ENCODE data around the gene TBKBP1. TPM values are rescaled to one million over a fixed set of nuclear protein-coding genes. Genes with fewer than 3 reads are reported as not detected.
A peak's percentile ranks its signal among the peaks of the same experiment; 100 is the strongest.

TBKBP1 gene
- total RNA-seq, 2 donors from 2014 or later = 13.1 to 22.6 TPM

GRCh38 chr17:47718634-47719405, 24.9 kb downstream of the TBKBP1 start:
- no peak for DNase-seq (ENCODE audit: low spot score)
- Mint-ChIP-seq H3K4me3 (peak overlapping the region; percentile 89), H3K36me3 (no peaks in the 10 kb centered on the region), H3K9me3 (no peaks in the 10 kb centered on the region), H3K27me3 (no peaks in the 10 kb centered on the region), H3K27ac (peak overlapping the region; percentile 92 to 97), H3K4me1 (ENCODE audit: low read depth in 2 of 2) (peaks cover 92 to 94% of the 10 kb centered on the region in 2 donors)
- no peak for ATAC-seq

DNA sequence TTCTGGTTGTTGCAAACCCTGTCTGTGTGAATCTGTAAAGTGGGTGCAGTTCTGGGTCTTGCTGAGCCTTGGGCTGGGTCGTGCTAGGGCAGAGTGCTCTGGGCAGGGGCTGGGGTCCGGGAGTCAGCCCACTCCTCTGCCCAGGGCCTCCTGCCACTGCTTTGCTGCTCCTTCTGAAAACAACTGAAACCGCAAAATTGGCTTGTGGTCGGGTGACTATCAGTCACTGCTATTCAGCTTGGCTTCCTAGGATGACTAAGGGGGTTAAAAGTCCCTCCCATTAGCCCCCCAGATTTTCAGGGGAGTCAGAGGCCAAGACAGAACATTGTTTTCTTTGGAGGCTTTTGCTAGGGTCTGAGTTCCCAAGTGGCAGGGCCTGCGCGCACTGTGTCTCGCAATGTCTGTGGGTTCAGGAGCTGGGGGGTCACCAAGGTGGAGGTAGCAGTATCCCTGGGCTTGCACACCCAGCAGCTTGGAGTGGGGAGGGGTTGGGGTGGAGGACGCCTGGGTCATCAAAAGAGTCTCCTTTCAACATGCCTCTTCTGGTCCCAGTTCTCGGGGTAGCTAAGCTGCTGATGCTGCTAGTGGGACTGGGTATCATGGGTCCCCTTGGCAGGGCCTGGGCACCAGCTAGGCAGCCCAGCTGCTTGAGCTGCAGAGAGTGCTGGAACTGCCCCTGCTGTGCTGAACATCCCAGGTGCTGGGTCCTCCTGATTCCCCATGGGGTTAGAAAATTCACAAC, 25.6 kb downstream of the TBKBP1 start:
- ATAC-seq = peak; percentile 30 to 59
- H3K4me1 Mint-ChIP-seq (ENCODE audit: low read depth in 2 of 2) = peaks cover 92 to 94% of the 10 kb centered on the region in 2 donors
- H3K27me3 Mint-ChIP-seq = no peaks in the 10 kb centered on the region
- no peaks in the 10 kb centered on the region for H3K36me3 Mint-ChIP-seq
- H3K9me3 Mint-ChIP-seq = no peaks in the 10 kb centered on the region
- peak overlapping the region; percentile 92 to 97 for H3K27ac Mint-ChIP-seq
- peak overlapping the region; percentile 89 for H3K4me3 Mint-ChIP-seq
- DNase-seq (ENCODE audit: low spot score) = peak; percentile 85

GRCh38 chr17:47720196-47720595, 26.2 kb downstream of the TBKBP1 start:
- Mint-ChIP-seq H3K4me3 (peak overlapping the region; percentile 89), H3K4me1 (ENCODE audit: low read depth in 2 of 2) (peaks cover 94 to 95% of the 10 kb centered on the region in 2 donors), H3K27ac (peak overlapping the region; percentile 92 to 97), H3K9me3 (no peaks in the 10 kb centered on the region), H3K36me3 (no peaks in the 10 kb centered on the region), H3K27me3 (no peaks in the 10 kb centered on the region)
- ATAC-seq (no peak), DNase-seq (ENCODE audit: low spot score) (no peak)

- DNase-seq (ENCODE audit: low spot score) (peak; percentile 99), ATAC-seq (peak; percentile 85 to 91)
- Mint-ChIP-seq H3K4me1 (ENCODE audit: low read depth in 2 of 2) (peaks cover 94 to 95% of the 10 kb centered on the region in 2 donors), H3K36me3 (no peaks in the 10 kb centered on the region), H3K27ac (peak overlapping the region; percentile 92 to 97), H3K9me3 (no peaks in the 10 kb centered on the region), H3K27me3 (no peaks in the 10 kb centered on the region), H3K4me3 (peak overlapping the region; percentile 89)
These were observed 27.0 kb downstream of the TBKBP1 start for GRCh38 chr17:47720754-47721533.

DNA sequence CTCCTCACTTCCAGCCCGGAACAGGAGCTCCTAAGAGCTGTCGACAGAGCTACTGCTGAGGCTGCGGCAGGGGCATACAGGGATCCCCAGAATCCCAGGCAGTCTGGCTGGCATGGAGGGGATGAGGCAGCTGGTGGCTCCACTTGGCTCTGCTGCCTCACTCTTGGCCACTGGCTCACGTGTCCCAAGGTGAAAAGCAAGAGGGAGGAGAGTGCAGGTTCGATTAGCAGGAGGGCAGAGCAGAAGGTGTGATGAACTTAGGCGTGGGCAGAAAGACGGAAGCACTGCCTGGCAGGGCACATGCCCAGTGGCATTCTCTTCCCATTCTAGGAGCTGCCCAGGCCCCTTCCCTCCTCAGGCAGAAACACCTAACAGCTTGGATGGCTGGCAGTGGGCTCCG, 27.8 kb downstream of the TBKBP1 start:
- ATAC-seq (no peak), DNase-seq (ENCODE audit: low spot score) (no peak)
- Mint-ChIP-seq H3K27ac (peak overlapping the region; percentile 92 to 97), H3K9me3 (no peaks in the 10 kb centered on the region), H3K27me3 (no peaks in the 10 kb centered on the region), H3K4me1 (ENCODE audit: low read depth in 2 of 2) (peaks cover 95% of the 10 kb centered on the region in 2 donors), H3K4me3 (peak overlapping the region; percentile 89), H3K36me3 (no peaks in the 10 kb centered on the region)

GRCh38 chr17:47724705-47725104, 30.7 kb downstream of the TBKBP1 start:
- no peaks in the 10 kb centered on the region for H3K9me3 Mint-ChIP-seq
- H3K4me1 Mint-ChIP-seq (ENCODE audit: low read depth in 2 of 2) = peaks cover 93 to 94% of the 10 kb centered on the region in 2 donors
- no peak for ATAC-seq
- DNase-seq (ENCODE audit: low spot score) = no peak
- peak overlapping the region; percentile 80 for H3K4me3 Mint-ChIP-seq
- no peaks in the 10 kb centered on the region for H3K27me3 Mint-ChIP-seq
- no peaks in the 10 kb centered on the region for H3K36me3 Mint-ChIP-seq
- H3K27ac Mint-ChIP-seq = peak overlapping the region; percentile 92 to 97

- Mint-ChIP-seq H3K4me1 (ENCODE audit: low read depth in 2 of 2) (peaks cover 93% of the 10 kb centered on the region in 2 donors), H3K27me3 (no peaks in the 10 kb centered on the region), H3K9me3 (no peaks in the 10 kb centered on the region), H3K27ac (peak overlapping the region; percentile 92 to 97), H3K36me3 (no peaks in the 10 kb centered on the region), H3K4me3 (peak overlapping the region; percentile 80)
- ATAC-seq (peak in 1 of 2 donors; percentile 43), DNase-seq (ENCODE audit: low spot score) (no peak)
These were observed 31.6 kb downstream of the TBKBP1 start for GRCh38 chr17:47725446-47726111.

DNA sequence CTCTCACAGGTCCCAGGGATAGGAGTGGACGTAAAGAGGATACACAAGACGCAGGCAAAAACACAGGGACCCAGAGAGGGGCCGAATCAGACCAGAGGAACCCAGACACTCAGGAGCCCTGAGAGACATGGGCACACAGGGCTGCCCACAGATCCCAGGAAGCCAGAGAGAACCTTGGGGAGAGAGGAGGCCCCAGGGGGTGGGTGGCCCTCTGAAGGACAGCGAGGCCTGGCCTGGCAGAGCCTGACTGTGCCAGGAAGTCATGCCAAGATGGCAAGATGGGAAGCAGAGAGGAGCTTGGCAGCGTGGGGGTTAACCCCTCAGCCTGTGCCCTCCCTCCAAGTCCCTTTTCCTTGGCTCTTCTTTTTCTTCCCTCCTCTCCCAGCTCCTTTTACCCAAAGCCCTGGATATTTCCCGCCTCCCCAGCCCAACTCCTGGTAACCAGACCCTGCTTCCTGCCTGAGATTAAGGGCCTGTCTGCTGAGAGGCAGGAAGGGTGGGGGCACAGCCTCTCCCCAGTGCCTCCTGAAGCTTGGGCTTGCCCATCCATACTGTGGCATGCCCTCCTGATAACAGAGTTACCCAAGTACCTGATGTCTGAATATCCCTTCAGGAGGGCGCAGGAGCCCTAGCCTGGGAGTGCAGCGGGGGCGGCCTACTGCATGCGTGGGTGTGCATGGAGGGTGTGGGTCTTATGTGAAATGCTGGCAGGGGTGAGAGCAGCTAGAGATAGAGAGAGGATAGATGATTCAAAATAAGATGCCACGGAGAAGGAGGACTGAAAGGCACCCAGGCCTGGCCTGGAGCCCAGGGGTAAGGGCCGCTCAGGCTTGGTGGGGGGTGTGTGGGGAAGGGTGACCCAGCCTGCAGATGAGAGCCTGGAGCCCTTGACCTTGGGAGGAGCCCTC, 33.1 kb downstream of the TBKBP1 start:
- DNase-seq (ENCODE audit: low spot score) (peak; percentile 41), ATAC-seq (no peak)
- H3K4me1 Mint-ChIP-seq (ENCODE audit: low read depth in 2 of 2) = peaks cover 93 to 95% of the 10 kb centered on the region in 2 donors
- H3K4me3 Mint-ChIP-seq = peak overlapping the region; percentile 80
- no peaks in the 10 kb centered on the region for H3K9me3 Mint-ChIP-seq
- no peaks in the 10 kb centered on the region for H3K27me3 Mint-ChIP-seq
- peak overlapping the region; percentile 92 to 97 for H3K27ac Mint-ChIP-seq
- no peaks in the 10 kb centered on the region for H3K36me3 Mint-ChIP-seq

GRCh38 chr17:47727704-47728036, 33.7 kb downstream of the TBKBP1 start:
- ATAC-seq = no peak
- Mint-ChIP-seq H3K9me3 (no peaks in the 10 kb centered on the region), H3K36me3 (no peaks in the 10 kb centered on the region), H3K4me1 (ENCODE audit: low read depth in 2 of 2) (peaks cover 93 to 98% of the 10 kb centered on the region in 2 donors), H3K27ac (peak overlapping the region; percentile 92 to 97), H3K4me3 (peak overlapping the region; percentile 96), H3K27me3 (no peaks in the 10 kb centered on the region)
- DNase-seq (ENCODE audit: low spot score) = peak; percentile 55

DNA sequence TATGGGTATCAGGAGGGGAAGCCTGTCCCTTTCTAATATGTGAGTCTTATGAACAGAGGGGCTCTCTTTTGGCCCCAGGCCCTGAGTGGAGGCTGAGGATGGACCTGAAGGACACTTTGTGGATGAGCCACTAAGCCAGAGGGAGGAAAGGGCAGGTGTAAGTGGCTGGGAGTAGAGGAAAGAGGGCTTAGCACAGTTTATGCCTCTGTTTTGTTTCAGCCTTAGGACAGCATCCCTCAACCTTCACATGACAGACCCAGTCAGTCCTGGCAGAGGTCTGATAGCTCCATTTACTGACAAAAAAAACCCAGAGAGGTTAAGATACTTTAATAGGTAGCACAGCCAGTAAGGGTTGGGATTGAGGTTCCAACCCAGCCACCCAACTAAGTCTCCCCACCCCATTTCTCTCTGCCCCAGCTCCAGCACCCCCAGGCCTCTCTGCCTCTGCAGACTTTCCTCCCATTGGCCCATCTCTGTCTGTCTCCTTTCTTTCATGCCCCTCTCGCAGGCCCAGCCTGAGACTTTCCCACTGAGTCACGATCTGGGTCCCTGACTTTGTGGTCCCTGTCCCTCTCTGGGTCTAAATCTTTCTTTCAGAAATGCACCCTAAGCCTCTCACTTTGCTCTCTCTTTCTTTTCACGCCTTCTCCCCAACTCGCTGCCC, 34.4 kb downstream of the TBKBP1 start:
- DNase-seq (ENCODE audit: low spot score) (peak; percentile 61), ATAC-seq (no peak)
- Mint-ChIP-seq H3K36me3 (no peaks in the 10 kb centered on the region), H3K4me1 (ENCODE audit: low read depth in 2 of 2) (peaks cover 89 to 93% of the 10 kb centered on the region in 2 donors), H3K4me3 (peak overlapping the region; percentile 96), H3K27me3 (no peaks in the 10 kb centered on the region), H3K9me3 (no peaks in the 10 kb centered on the region), H3K27ac (peak overlapping the region; percentile 92 to 97)

GRCh38 chr17:47729476-47729875, 35.5 kb downstream of the TBKBP1 start:
- Mint-ChIP-seq H3K4me1 (ENCODE audit: low read depth in 2 of 2) (peaks cover 77 to 81% of the 10 kb centered on the region in 2 donors), H3K4me3 (peak overlapping the region; percentile 96), H3K27me3 (no peaks in the 10 kb centered on the region), H3K36me3 (peaks cover 6% of the 10 kb centered on the region), H3K27ac (peak overlapping the region; percentile 92 to 97), H3K9me3 (no peaks in the 10 kb centered on the region)
- ATAC-seq (no peak), DNase-seq (ENCODE audit: low spot score) (peak; percentile 22)

GRCh38 chr17:47730681-47731080, 36.7 kb downstream of the TBKBP1 start:
- ATAC-seq = no peak
- H3K27me3 Mint-ChIP-seq = no peaks in the 10 kb centered on the region
- peak; percentile 58 for DNase-seq (ENCODE audit: low spot score)
- no peaks in the 10 kb centered on the region for H3K9me3 Mint-ChIP-seq
- peak overlapping the region; percentile 92 to 97 for H3K27ac Mint-ChIP-seq
- H3K4me3 Mint-ChIP-seq = peak overlapping the region; percentile 96
- peaks cover 69 to 71% of the 10 kb centered on the region in 2 donors for H3K4me1 Mint-ChIP-seq (ENCODE audit: low read depth in 2 of 2)
- H3K36me3 Mint-ChIP-seq = peaks cover 13% of the 10 kb centered on the region

All from natural killer cell treated with Interleukin-12 subunit alpha and Interleukin-12 subunit beta and Interleukin-15 and Interleukin-18, amount 100 ng/mL, for 72 hours (primary cell).